ENCODE results near the gene MB21D2.

DNA sequence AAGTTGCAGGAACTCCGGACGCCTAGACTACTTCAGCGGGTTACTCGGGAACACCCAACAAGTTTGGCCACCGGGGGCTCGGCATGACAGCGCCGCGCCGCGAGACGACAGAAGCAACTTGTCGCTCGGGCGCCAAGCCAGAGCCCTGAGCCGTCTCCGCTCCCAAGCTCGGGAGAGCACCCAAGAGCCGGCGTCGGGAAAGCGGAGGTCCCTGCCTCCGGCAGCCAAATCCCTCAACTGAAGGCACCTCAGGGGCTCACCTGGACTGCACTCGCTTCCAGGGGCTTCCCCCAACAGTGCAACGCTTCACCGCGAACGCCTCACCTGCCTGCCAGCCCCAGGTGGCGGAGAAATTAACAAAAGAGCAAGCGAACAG, 640 bp downstream of the MB21D2 start:
- TF ChIP-seq, protein P1, sequence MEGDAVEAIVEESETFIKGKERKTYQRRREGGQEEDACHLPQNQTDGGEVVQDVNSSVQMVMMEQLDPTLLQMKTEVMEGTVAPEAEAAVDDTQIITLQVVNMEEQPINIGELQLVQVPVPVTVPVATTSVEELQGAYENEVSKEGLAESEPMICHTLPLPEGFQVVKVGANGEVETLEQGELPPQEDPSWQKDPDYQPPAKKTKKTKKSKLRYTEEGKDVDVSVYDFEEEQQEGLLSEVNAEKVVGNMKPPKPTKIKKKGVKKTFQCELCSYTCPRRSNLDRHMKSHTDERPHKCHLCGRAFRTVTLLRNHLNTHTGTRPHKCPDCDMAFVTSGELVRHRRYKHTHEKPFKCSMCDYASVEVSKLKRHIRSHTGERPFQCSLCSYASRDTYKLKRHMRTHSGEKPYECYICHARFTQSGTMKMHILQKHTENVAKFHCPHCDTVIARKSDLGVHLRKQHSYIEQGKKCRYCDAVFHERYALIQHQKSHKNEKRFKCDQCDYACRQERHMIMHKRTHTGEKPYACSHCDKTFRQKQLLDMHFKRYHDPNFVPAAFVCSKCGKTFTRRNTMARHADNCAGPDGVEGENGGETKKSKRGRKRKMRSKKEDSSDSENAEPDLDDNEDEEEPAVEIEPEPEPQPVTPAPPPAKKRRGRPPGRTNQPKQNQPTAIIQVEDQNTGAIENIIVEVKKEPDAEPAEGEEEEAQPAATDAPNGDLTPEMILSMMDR (IDR thresholded peaks at IDR 0.05), result no peak
- TF ChIP-seq POLR2A (IDR thresholded peaks at IDR 0.05), result no peak
